ENCODE data around the gene SSRP1.

- TF ChIP-seq CTCF (IDR thresholded peaks at IDR 0.05) = no peak
- no peak for TF ChIP-seq POLR2A (IDR thresholded peaks at IDR 0.05)
Observed at GRCh38 chr11:57357856-57358255, 22.2 kb upstream of the SSRP1 start.

All from thyroid gland (tissue), 4 donors.